ENCODE results near the gene ST7. TPM values are rescaled to one million over a fixed set of nuclear protein-coding genes. Genes with fewer than 3 reads are reported as not detected.
A peak's percentile ranks its signal among the peaks of the same experiment; 100 is the strongest.

The ST7 gene
- total RNA-seq, 1 experiment from 2014 or later = 12.9 TPM

DNA sequence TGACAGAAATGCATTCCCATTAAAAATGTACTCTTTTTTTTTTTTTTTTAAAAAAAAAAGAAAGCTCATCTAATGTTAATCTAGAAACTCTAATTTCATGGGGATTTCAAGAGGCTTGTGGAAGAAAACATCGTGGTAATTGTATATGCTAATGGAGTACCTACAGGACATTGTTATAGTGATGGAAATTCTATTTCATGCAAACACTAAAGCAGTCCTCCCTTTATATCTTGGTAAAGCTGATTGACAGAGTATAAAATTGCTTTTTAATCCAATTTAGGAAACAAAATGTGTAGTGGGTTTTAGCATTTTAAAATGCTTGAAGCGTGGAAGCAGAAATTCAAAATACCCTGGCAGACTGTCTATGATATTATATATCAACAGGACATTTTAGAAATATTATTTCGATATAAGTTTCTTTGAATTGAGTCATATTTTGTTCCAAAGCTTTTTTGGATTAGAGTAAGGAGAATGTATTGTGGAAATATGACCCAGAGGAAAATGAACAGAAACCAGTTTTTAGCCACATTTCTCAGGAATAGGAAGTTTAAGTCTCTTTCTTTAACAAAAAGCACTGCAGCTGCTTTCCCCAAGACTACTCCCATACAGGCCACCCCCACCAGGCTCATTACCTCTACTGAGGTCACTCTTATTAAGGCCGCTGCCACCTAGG lies 247.6 kb downstream of the ST7 start:
- no peak overlapping the region for H4K5ac ChIP-seq (ENCODE audit: insufficient read length, low read depth, low read length)

More for the DNA sequence above, 247.6 kb downstream of the ST7 start:
- Histone ChIP-seq H3K23ac (ENCODE audit: insufficient read length, low read depth, low read length) (no peak overlapping the region), H4K91ac (ENCODE audit: insufficient read length, low read depth, low read length) (no peak overlapping the region), H2AFZ (ENCODE audit: low read length) (no peak overlapping the region), H3T11ph (ENCODE audit: low read length) (no peak overlapping the region), H3K27ac (ENCODE audit: insufficient read length, low read depth, low read length) (no peak overlapping the region), H3K27me3 (ENCODE audit: insufficient read depth, low read length) (no peaks in the 10 kb centered on the region), H3K9me3 (ENCODE audit: control insufficient read depth, low read depth, low read length) (no peaks in the 10 kb centered on the region), H3K4ac (ENCODE audit: low read depth, low read length) (no peak overlapping the region), H3K79me2 (ENCODE audit: insufficient read depth, low read length) (no peaks in the 10 kb centered on the region), H3K4me2 (ENCODE audit: insufficient read depth, insufficient read length, low read length) (no peak overlapping the region), H3K56ac (ENCODE audit: insufficient read length, low read depth, low read length) (no peak overlapping the region), H3K9ac (ENCODE audit: extremely low read depth, insufficient read length, low read length) (no peak overlapping the region), H3K14ac (ENCODE audit: insufficient read depth, low read length) (no peak overlapping the region), H3K79me1 (ENCODE audit: insufficient read depth, low read depth, low read length, poor library complexity, severe bottlenecking) (no peaks in the 10 kb centered on the region), H2BK120ac (ENCODE audit: low read depth, low read length, poor library complexity, severe bottlenecking) (no peak overlapping the region), H4K8ac (replicated peaks; ENCODE audit: insufficient read length, low read depth, low read length) (no peak overlapping the region), H2BK20ac (ENCODE audit: low read depth, low read length, poor library complexity, severe bottlenecking) (no peak overlapping the region), H3K18ac (ENCODE audit: insufficient read length, low read depth, low read length) (no peak overlapping the region), H2BK12ac (ENCODE audit: insufficient read length, low read depth, low read length) (no peak overlapping the region), H3K4me1 (ENCODE audit: insufficient read depth, low read length) (no peaks in the 10 kb centered on the region), H4K20me1 (ENCODE audit: control insufficient read depth, insufficient read depth, insufficient read length) (no peaks in the 10 kb centered on the region), H2AK5ac (ENCODE audit: insufficient read length, low read length) (no peak overlapping the region), H2BK15ac (ENCODE audit: low read depth, low read length) (no peak overlapping the region), H2BK5ac (ENCODE audit: insufficient read length, low read length) (no peak overlapping the region), H3K23me2 (ENCODE audit: insufficient read length, low read depth, low read length, poor library complexity, severe bottlenecking) (no peaks in the 10 kb centered on the region)
- WGBS (ENCODE audit: extremely low coverage, insufficient read length, low lambda C conversion rate) = no CpG with 5 or more reads among the region's 4 CpGs
- Mint-ChIP-seq H3K27me3 (ENCODE audit: low read depth) (no peaks in the 10 kb centered on the region), H3K4me3 (no peak overlapping the region), H3K27ac (peak overlapping the region in 2 of 3 experiments; percentile 55 to 56; a peak in 3 of 7 replicates), H3K9me3 (no peaks in the 10 kb centered on the region), H3K36me3 (ENCODE audit: insufficient read depth in 1 of 3, low read depth in 3 of 3) (no peaks in the 10 kb centered on the region), H3K4me1 (peaks cover 12 to 17% of the 10 kb centered on the region in 2 experiments)
- TF ChIP-seq CTCF (conservative IDR thresholded peaks at IDR 0.05) = no peak
- DNase-seq = no peak
